Activated CD8-positive, alpha-beta memory T cell treated with anti-CD3 and anti-CD28 coated beads for 36 hours (primary cell): ENCODE results near the gene S1PR4. TPM values are rescaled to one million over a fixed set of nuclear protein-coding genes. Genes with fewer than 3 reads are reported as not detected.
"Not testable (repeated sequence)": the region's sequence is repeated elsewhere in the genome, so short reads cannot be mapped to it uniquely, and the experiment has no call there.

Experiments used
- CTCF ChIA-PET: fragments of 350-600 bp; sonication (Branson Sonifier 250); formaldehyde crosslinking; loops from one replicate; lab custom pipeline; 2021; ENCODE audit warnings: antibody characterized with exemption; lab: Charles Lee
- POLR2A ChIA-PET: fragments of 350-600 bp; sonication (Branson Sonifier 250); formaldehyde crosslinking; loops from one replicate; lab custom pipeline; 2021; ENCODE audit warnings: antibody characterized with exemption; lab: Charles Lee
- total RNA-seq, 2 experiments: library from RNA; stranded (reverse); gene quantifications; one replicate each; pipeline ENCODE4 v1.2.3, GENCODE V29; 2021

The S1PR4 gene
- total RNA-seq, 2 experiments from 2014 or later: 44.4 to 45.6 TPM

GRCh38 chr19:3167533-3168272 is 10.9 kb upstream of the S1PR4 start:
- POLR2A ChIA-PET: interaction anchor here (0.6 kb wide), 1 partner anchor 153 kb away, joined by 4 read pairs; no protein-coding TSS in a partner anchor
- CTCF ChIA-PET: no interaction called here

GRCh38 chr19:3171894-3172672 is 6.5 kb upstream of the S1PR4 start:
- POLR2A ChIA-PET: no interaction called here
- CTCF ChIA-PET: interaction anchor here (1.3 kb wide), 2 partner anchors 68 to 97 kb away, joined by 3 to 5 read pairs; no protein-coding TSS in a partner anchor

- CTCF ChIA-PET: not testable (repeated sequence)
Observed at GRCh38 chr19:3172673-3173000, 5.9 kb upstream of the S1PR4 start.

GRCh38 chr19:3175781-3176714 is 2.5 kb upstream of the S1PR4 start:
- ChIA-PET CTCF (interaction anchor here (0.7 kb wide), 1 partner anchor 224 kb away, joined by 6 read pairs; no protein-coding TSS in a partner anchor), POLR2A (interaction anchor here (0.6 kb wide), 1 partner anchor 200 kb away, joined by 3 read pairs; no protein-coding TSS in a partner anchor)

More at GRCh38 chr19:3172673-3173000, 5.9 kb upstream of the S1PR4 start:
- POLR2A ChIA-PET: not testable (repeated sequence)

GRCh38 chr19:3176715-3177501 is 1.7 kb upstream of the S1PR4 start:
- POLR2A ChIA-PET: no interaction called here
- CTCF ChIA-PET: no interaction called here

- POLR2A ChIA-PET: no interaction called here
- CTCF ChIA-PET: no interaction called here
Observed at GRCh38 chr19:3178973-3179738, 587 bp downstream of the S1PR4 start.

- ChIA-PET CTCF (no interaction called here), POLR2A (no interaction called here)
Observed at GRCh38 chr19:3179739-3180293, 1.2 kb downstream of the S1PR4 start.

GRCh38 chr19:3183721-3184641 is 5.4 kb downstream of the S1PR4 start:
- ChIA-PET POLR2A (interaction anchor here (0.6 to 0.7 kb wide), 3 partner anchors 123 to 1118 kb away, joined by 3 to 4 read pairs (median 4); partner anchors contain the start of gene TMIGD2), CTCF (interaction anchor here (0.7 to 1.1 kb wide), 4 partner anchors 18 to 233 kb away, joined by 3 to 4 read pairs (median 3); no protein-coding TSS in a partner anchor)

GRCh38 chr19:3184847-3185460 is 6.4 kb downstream of the S1PR4 start:
- ChIA-PET POLR2A (no interaction called here), CTCF (no interaction called here)

- ChIA-PET POLR2A (no interaction called here), CTCF (no interaction called here)
Observed at GRCh38 chr19:3185461-3186159, 7.0 kb downstream of the S1PR4 start, which contains the start of gene NCLN. Gene NCLN (plus strand): TSS chr19:3185930. CDS start chr19:3186031, 101 bp downstream.

GRCh38 chr19:3186160-3186688 is 7.7 kb downstream of the S1PR4 start:
- ChIA-PET POLR2A (interaction anchor here (0.6 kb wide), 1 partner anchor 175 kb away, joined by 4 read pairs; no protein-coding TSS in a partner anchor), CTCF (interaction anchor here (1.2 kb wide), 1 partner anchor 78 kb away, joined by 3 read pairs; no protein-coding TSS in a partner anchor)

- ChIA-PET POLR2A (interaction anchor here (0.5 to 0.6 kb wide), 3 partner anchors 31 to 1013 kb away, joined by 3 to 4 read pairs (median 3); no protein-coding TSS in a partner anchor), CTCF (interaction anchor here (1.2 kb wide), 1 partner anchor 79 kb away, joined by 3 read pairs; no protein-coding TSS in a partner anchor)
Observed at GRCh38 chr19:3186891-3187661, 8.5 kb downstream of the S1PR4 start.

GRCh38 chr19:3187662-3188511 is 9.3 kb downstream of the S1PR4 start:
- POLR2A ChIA-PET: interaction anchor here (0.5 kb wide), 1 partner anchor 1014 kb away, joined by 3 read pairs; no protein-coding TSS in a partner anchor
- CTCF ChIA-PET: interaction anchor here (1.2 kb wide), 1 partner anchor 80 kb away, joined by 3 read pairs; no protein-coding TSS in a partner anchor
